ENCODE results near the gene KRT10.
"Not testable (repeated sequence)": the region's sequence is repeated elsewhere in the genome, so short reads cannot be mapped to it uniquely, and the experiment has no call there.

KRT10 gene

DNA sequence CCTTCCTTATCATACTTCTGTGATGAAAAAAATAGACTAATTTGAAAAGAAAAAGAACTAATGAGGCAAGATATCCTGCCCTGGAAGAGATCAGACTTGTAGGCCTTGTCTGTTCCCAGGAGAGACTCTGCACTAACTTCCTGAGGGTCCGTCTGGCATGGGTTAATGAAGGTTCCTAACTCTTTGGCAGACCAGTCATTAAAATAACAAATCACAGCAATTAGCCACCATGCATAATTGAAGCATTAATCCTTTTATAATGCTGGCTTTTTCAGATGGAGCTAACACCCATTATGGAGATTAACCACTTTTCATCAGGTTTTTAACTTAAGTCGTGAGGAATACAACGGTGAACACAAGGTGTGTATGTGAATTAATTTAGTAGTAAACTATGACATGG is 10.4 kb upstream of the KRT10 start:
- no peak for DNase-seq (ENCODE audit: low read depth)

DNA sequence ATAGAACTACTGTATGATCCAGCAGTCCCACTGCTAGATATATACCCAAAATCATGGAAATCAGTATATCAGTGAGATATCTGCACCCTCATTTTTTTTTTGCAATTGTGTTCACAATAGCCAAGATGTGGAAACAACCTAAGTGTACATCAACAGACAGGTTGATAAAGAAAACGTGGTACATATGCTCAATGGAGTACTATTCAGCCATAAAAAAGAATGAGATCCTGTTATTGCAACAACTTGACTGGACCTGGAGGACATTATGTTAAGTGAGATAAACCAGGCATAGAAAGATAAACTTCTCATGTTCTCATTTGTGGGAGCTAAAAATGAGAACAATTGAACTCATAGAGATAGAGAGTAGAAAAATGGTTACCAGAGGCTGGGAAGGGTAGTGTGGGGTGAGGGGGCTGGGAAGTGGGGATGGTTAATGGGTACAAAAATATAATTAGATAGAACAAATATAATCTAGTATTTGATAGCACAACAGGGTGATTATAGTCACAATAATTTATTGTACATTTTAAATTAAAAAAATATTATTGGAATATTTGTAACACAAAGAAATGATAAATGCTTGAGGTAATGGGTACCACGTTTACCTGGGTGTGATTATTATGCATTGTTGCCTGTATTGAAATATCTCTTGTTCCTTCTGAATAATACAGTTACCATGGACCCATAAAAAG is 7.8 kb upstream of the KRT10 start:
- DNase-seq (ENCODE audit: low read depth), result no peak

DNA sequence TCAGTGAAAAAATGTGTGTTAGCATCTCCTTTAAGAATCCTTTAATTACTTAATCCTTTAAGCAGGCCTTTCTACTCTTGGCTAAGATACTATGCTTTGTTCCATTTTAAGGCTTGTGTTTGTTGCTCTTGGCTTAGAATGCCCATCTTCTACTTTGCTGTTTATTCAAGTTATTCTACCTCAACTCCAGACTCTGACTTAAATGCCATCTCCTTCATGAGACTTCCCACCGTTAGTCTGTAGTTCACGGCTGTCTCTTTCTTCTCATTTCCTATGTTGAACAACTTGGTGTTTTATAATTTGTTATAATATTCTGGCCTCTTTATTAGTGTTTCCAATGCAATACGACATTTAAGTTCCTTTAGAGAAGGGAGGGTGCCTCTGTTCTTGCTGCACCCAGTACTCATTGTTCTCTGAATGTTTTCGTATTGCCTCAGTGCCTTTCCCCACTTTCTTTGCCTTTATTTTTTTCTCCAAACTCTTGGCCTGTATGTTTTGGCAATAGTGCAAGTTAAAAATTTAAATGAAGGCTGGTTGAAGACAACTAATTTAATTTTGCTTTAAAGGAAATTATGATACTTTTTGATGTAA is 6.1 kb upstream of the KRT10 start:
- no peak for DNase-seq (ENCODE audit: low read depth)

DNA sequence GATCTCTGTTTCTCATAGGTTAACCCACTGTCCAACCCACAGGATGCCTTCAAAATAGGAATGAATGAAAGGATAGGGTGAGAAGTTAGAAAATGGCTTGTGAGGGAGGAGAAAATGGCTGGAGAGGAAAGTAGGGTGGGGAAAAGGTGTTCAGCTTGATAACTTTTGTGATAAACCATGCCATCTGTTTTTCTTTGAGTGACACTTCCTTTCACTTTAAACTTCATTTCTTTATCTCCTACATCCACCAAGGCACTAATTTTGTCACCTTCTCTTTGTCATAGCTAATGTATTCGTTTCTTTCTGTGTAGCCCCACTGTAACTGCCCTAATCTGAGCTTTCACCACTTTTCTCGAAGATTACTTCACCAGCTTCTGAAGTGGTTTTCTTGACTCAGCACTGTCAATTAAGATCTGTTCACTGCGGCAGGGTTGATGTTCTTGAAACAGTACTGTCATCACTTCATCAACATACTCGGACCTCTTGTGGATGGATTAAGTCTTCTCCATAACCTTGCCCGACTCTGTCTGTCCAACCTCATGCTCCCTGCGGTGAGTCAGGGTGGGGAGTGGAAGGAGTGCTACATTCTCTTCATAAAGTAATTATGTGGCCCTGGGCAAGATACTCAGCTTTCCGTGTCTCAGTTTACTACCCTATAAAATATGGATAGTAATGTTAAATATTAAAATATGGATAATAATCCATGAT is 5.5 kb upstream of the KRT10 start:
- no peak for DNase-seq (ENCODE audit: low read depth)

DNA sequence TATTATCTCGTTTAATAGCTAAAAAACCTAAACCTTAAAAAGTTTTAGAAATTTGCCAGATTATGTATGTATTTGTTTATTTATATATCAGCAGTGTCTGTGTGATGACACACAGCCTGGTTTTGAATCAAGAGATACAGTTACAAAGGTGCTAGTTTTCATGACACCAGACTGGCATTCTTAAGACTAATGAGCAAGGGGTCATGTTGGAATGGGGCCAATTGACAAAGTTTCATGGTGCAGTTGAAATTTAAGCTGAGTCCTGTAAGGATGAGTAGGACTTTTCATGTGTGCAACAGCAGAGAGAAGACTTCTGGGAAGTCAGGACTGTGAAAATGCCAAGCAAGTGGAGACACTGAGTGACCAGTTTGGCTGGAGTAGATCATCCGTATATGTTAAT is 3.2 kb upstream of the KRT10 start:
- no peak for DNase-seq (ENCODE audit: low read depth)

DNA sequence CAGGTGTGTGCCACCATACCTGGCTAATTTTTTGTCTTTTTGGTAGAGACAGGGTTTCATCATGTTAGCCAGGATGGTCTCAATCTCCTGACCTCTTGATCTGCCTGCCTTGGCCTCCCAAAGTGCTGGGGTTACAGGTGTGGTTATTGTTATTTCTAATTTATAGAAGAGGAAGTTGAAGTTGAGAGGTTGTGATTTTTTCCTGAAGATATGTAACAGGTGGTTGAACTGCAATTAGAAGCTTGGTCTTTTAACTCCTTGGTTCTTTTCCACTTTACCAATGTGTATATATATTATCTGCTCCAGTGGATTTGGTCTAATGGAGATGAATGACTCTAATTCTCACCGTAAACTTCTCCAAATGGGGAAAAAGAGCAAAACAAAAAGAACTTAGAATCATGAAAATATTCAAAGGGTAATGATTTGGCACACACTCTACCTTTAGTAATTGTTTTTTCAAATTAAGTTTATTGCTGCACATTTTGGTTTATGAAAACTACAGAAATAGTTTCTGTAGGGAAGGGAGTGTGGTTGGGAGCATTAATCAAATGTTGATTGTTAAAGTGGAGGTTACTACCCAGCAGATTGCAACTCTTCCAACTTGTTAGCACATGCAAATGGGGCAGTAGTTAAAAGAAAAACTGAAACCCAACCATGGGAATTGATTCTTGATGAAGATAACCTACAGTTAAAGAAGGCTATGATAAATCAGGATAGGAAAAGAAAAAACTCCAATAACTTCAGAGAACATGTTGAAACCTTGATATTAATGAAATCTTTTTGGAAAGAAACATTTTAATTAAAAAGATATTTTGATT is 1.8 kb upstream of the KRT10 start:
- no peak for DNase-seq (ENCODE audit: low read depth)

DNA sequence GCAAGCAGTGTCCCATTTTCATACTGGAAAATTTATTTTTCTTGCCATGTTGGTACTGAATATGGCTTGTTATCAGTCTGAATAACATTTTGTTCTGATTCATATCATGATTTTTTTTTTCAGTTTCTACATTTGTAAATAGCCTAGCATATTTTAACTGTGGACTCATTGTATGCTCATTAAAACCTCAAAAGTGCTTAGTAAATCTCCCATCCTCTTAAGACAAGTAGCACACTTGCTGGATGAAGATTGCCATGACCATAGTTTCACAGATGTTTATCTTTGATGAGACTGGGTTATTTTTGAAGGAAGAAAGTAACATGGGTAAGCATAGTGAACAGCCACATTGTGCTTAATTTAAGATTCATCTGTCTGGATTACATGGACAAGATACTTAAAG is 878 bp downstream of the KRT10 start:
- no peak for DNase-seq (ENCODE audit: low read depth)

DNA sequence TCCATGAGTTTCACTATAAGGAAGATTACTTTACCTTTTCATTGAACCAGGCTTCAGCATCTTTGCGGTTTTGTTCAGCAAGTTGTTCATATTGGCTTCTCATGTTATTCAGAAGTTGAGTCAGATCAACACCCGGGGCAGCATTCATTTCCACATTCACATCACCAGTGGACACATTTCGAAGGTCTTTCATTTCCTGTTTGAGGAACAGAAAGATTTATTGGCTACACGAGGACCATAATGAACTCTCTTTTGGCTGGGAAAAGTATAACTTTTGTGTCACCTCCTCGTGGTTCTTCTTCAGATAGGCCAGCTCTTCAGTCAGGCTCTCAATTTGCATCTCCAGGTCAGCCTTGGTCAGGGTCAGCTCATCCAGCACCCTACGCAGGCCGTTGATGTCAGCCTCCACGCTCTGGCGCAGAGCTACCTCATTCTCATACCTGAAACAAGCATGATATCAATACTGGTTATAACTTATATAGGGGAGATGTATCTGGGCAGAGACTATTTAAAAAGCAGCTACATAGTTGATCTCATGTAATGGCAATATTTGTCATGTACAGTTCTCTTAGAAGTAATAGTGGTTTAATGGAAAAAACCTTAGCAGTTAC is 2.1 kb downstream of the KRT10 start:
- DNase-seq (ENCODE audit: low read depth), result no peak

DNA sequence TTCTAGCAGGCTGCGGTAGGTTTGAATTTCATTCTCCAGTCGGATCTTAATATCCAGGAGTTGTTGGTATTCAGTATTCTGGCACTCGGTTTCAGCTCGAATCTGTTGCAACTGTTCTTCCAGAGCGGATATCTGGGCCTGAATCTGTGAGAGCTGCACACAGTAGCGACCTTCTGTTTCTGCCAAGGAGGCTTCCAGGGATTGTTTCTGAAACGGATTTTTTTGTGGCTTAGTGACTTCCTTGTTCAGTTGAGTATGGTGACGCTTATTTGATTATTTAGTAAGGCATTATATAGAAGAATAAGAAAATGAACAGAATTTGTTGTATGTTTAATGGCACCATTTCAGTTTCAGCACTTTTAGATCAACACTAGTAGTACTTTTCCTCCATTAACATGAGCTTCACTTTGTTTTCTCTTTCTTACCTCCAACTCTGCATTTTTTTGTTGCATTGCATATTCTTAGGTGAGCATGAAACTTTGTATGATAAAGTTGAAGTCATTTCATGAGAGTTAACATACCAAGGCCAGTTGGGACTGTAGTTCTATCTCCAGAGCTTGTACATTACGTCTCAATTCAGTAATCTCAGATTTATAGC is 2.8 kb downstream of the KRT10 start:
- DNase-seq (ENCODE audit: low read depth), result no peak

DNA sequence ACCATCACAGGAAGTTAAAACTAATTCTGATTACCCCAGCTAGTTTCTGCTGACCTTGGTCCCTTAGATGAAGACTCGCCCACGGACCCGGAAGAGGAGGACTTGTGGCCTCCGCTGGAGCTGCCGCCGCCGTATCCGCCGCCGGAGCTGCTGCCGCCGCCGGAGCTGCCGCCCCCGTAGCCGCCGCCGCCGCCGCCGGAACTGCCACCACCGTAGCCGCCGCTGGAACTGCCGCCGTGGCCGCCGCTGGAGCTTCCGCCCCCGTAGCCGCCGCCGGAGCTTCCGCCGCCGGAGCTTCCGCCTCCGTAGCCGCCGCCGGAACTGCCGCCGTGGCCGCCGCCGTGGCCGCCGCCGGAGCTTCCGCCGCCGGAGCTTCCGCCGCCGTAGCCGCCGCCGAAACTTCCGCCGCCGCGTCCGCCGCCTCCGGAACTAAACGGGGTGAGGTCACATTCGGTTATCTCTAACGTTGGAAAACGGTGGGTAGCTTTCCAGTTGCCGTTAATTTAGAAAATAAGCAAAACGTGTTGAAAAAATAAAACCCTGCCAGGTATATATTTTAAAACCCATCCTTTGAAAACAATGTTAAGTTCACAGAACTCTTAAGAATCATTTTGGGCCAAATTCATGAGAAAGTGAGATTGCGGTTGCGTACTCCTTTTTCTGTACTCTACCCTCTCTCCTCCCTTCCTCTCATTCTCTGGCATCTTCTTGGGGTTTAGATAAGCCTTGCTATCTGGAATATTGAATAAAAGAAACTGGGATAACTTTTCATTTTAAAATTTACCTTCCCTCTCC is 3.5 kb downstream of the KRT10 start:
- no peak for DNase-seq (ENCODE audit: low read depth)

DNA sequence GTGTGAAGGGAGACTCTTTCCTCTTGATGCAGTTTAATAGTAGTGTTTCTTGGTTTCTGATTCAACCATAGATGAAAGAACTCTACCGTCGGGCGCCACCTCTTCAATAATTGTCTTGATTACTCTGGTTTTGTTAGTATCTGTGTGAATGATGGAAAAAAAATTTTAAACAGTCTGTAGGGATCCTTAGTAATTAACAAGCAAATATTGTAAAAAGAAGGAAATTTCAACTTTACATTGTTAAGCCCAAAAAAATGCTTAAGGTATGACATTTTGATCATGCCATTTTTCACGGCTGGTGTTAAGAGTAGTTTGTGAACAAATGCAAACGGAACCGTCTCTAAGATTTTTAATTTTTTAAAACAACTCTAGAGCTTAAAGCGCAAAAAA is 4.1 kb downstream of the KRT10 start:
- no peak for DNase-seq (ENCODE audit: low read depth)

DNA sequence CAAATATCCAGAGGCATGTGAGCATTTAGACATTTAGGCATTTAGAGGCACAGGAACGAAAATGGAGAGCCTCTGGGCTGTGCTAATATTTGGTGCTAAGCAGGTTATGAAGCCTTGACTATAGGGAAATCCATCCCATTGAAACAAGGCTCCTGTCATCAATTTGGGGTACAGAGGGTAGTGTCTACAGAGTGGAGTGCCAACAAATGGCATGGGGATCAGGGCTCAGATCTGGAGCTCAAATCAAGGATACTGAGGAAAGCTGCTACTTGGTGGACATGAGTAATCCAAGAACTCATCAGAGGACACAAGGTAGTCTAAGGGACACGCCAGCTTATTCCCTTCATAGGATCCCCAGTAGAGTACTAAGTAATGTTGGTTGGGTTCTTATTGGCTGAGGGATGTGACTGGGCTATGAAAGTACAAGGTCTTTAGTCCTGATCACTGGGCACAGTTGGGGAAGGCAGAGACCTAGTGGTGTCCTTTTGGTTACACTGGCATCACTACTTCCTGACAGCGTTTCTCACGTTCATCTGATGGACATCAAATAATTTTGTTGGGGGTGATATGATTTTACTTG is 5.2 kb downstream of the KRT10 start:
- no peak for DNase-seq (ENCODE audit: low read depth)

DNA sequence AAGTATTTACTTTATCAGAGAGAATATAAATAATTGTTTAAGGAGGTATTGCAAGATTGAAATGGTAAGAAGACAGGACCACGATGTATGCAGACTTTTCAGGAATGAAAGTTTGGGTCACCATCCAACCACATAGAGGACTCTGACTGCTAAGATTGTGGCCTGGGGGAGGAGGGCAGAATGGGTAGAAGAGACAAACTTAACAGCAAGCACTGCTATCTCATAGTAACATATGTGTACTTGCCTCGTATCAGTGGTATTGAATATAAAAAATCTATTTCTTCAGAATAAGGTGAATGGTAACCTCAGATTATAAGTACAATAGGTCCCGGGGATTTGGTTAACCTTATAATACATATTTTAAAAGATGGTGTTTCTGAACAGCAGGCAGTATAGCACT is 5.8 kb downstream of the KRT10 start:
- DNase-seq (ENCODE audit: low read depth), result no peak

DNA sequence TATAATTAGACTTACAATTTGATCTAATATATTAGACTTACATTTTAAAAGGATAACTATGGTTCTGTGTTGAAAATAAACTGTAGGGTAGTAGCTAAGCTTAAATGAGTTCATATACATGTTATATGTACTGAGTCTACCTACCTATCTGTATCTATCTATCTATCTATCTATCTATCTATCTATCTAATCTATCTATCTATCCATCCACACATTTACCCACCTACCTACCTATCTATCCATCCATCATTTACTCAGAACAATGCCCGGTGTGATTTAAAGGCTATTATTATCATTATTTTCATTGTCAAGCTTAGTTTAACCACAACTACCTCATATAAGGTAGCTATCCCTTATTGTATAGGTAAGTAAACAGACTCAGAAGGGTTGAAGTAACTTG is 7.0 kb downstream of the KRT10 start:
- DNase-seq (ENCODE audit: low read depth), result no peak

DNA sequence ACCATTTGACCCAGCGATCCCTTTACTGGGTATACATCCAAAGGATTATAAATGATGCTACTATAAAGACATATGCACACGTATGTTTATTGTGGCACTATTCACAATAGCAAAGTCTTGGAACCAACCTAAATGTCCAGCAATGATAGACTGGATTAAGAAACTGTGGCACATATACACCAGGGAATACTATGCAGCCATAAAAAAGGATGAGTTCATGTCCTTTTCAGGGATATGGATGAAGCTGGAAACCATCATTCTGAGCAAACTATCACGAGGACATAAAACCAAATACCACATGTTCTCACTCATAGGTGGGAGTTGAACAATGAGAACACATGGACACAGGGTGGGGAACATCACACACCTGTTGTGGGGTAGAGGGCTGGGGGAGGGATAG is 7.8 kb downstream of the KRT10 start:
- not testable (repeated sequence) for DNase-seq (ENCODE audit: low read depth)

DNA sequence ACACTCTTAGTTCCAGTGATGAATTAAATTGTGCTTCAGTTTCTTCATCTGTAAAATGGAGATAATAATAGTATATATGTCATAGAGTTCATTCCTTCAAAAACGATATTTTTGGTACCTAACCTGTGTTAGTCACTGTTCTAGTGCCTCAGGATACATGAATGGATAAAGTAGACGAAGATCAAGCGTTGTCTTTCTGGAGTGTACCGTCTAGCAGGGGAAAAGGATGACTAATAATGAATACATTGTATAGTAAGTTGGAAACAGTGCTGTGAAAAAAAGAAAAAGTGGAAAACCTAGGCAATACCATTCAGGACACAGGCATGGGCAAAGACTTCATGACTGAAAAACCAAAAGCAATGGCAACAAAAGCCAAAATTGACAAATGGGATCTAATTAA is 8.6 kb downstream of the KRT10 start:
- no peak for DNase-seq (ENCODE audit: low read depth)

DNA sequence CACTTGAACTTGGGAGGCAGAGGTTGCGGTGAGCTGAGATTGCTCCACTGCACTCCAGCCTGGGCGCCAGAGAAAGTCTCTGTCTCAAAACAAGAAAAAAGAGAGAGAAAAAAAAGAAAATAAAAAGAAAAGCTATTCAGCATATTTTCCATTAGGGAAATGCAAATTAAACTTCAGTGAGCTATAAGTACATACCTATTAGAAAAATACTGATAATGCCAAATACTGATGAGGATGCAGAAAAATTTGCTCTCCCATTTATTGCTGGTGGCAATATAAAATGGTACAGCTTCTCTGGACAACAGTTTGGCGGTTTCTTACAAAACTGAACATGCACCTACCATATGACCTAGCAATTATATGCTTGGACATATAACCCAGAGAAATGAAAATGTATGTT is 9.8 kb downstream of the KRT10 start:
- no peak for DNase-seq (ENCODE audit: low read depth)

DNA sequence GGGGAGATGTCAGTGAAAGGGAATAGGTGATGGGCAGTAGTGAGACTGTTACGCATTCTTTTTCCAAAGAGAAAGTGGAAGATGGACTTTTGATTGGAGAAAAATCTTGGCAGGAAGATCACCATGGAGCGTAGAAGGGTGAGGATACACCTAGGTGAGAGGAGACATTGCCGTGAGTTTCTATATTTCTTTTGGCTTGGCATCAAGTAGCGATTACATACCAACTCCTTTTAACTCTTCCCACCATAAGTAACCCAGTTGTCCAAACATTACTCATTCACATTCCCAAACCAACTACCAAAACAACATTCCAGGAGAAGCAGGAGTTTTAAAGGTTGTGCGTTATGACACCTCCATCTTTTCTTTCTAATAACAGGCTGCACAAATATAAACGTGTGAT is 11.9 kb downstream of the KRT10 start:
- peak; percentile 38 for DNase-seq (ENCODE audit: low read depth)

DNA sequence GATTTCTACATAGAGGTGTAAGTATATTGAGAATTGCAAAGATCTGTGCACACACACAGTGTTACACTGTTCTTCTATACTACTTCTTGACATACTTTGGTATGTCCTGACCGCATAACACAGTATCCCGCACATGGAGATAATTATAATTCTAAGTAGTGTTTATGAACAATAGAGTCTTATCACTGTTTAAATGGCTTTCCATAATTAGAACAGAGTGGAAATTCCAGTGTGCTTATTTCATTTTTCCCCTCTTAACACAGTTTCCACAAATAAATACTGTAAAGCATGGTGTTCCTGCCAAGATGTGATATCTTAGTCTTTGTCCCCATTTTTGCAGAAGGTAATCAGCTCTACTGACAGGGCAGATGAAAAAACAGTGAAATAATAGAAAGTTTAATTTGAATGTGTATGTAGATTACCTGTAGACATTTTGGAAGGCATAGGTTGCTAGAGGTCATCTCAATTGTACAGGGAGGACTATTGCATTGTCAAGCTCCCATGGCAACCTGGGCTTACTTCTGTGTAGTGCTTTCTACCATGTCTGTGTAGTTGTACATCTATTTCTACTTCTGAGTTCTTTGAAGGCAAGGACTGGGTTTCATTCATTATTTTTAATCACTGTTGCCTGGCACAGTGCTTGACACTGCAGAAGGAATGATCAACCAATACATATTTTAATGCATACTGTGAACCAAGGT is 12.5 kb downstream of the KRT10 start:
- DNase-seq (ENCODE audit: low read depth), result no peak

DNA sequence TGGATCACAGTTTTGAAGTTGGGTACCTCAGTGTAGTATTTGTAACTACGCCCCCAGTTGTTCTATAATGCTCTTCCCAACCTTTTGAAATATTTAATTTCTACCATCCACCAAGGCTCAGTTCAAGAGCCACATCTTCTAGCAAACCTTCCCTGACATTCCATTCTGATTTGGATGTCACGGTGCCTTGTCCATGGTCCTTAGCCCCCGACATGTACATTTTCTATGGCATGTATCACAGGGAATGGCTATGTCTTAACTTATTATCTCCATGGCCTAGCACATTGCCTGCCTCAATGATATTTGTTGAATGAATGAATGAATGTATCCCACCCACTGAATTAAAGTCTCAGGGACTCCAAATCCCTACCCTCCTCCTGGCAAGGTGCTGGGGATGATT is 16.3 kb downstream of the KRT10 start:
- DNase-seq (ENCODE audit: low read depth), result no peak
